Measurements from ENCODE around the gene DOK1.

GRCh38 chr2:74546004-74546403 is 8.5 kb upstream of the DOK1 start:
- no peak for TF ChIP-seq CTCF (IDR thresholded peaks at IDR 0.05)
- no peak for TF ChIP-seq POLR2A (IDR thresholded peaks at IDR 0.05)

All from Peyer's patch (tissue), 4 donors.